Spinal cord (tissue), 10 donors: ENCODE data around the gene SYT7. TPM values are rescaled to one million over a fixed set of nuclear protein-coding genes. Genes with fewer than 3 reads are reported as not detected.

Experiments used
- DNase-seq, 6 donors: peaks; one replicate each; pipeline versions ENCODE4 v3.0.0 to v3.0.0-alpha.2; 2013 to 2015; ENCODE audit warnings: low spot score in 6 of 6, low read depth in 4 of 6
- H3K27ac ChIP-seq: one replicate; pipeline ENCODE4 v1.5.1; 2013; ENCODE audit warnings: low read depth, low read length, control low read depth
- H3K27me3 ChIP-seq: one replicate; pipeline ENCODE4 v1.6.1; 2013; ENCODE audit warnings: low read length; ENCODE audit not compliant: control insufficient read depth, insufficient read depth
- H3K36me3 ChIP-seq: one replicate; pipeline ENCODE4 v1.6.1; 2013; ENCODE audit warnings: low read length; ENCODE audit not compliant: control insufficient read depth, insufficient read depth
- H3K4me1 ChIP-seq: one replicate; pipeline ENCODE4 v1.6.1; 2013; ENCODE audit warnings: low read length; ENCODE audit not compliant: control insufficient read depth, insufficient read depth
- H3K4me3 ChIP-seq: one replicate; pipeline ENCODE4 v1.5.1; 2013; ENCODE audit warnings: low read depth, low read length, control low read depth
- H3K9me3 ChIP-seq: one replicate; pipeline ENCODE4 v1.6.1; 2013; ENCODE audit warnings: low read length; ENCODE audit not compliant: control insufficient read depth, insufficient read depth
- WGBS: methylation state at CpG from one replicate; pipeline ENCODE4 v1.1.5; 2013; ENCODE audit warnings: missing lambda C conversion rate; ENCODE audit not compliant: insufficient coverage; 5-methylcytosine and 5-hydroxymethylcytosine counted together
- polyA plus RNA-seq, 2 donors: library from polyadenylated mRNA; unstranded; fragments of 120-200 nt; gene quantifications; one replicate each; pipeline ENCODE4 v1.2.1, GENCODE V29; 2013; ENCODE audit not compliant: insufficient read length in 2 of 2
- total RNA-seq, 2 donors: library from RNA; depleted of rRNA in 1 of 2; stranded (reverse); fragments of 120-200 nt in 1 of 2; fragments of >200 nt in 1 of 2; gene quantifications; one replicate each; pipeline versions ENCODE4 v1.2.3 to v1.2.4, GENCODE V29; 2013 to 2014
- donor health status: healthy.

SYT7 gene
- total and polyA plus RNA-seq, 4 donors: 9.8 to 57.7 (median 41.3) TPM

DNA sequence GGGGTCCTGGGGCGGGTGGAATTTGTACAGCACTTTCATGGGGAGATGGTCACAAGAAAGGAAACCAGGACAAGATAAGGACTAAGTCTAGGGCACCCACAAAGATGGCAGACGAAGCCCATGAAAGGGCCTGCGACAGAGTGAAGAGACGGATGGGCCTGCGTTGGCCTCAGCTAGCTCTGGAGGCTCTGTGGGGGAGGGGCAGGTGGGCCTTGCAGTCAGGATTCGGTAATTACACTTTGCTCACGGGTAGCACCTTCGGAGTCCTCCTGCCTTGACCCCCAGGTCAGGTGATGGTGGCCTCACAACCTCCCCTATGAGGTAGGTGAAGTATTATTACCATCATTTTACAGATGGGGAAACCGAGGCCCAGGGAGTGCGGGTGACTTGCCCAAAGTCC lies 65.2 kb downstream of the SYT7 start:
- Histone ChIP-seq H3K27me3 (peaks cover 2% of the 10 kb centered on the region), H3K4me3 (no peak overlapping the region), H3K9me3 (no peaks in the 10 kb centered on the region), H3K27ac (no peak overlapping the region), H3K36me3 (peaks cover 26% of the 10 kb centered on the region), H3K4me1 (peaks cover 54% of the 10 kb centered on the region)
- no peak for DNase-seq
- 64% methylated on average over 7 of the region's 10 CpGs for WGBS

DNA sequence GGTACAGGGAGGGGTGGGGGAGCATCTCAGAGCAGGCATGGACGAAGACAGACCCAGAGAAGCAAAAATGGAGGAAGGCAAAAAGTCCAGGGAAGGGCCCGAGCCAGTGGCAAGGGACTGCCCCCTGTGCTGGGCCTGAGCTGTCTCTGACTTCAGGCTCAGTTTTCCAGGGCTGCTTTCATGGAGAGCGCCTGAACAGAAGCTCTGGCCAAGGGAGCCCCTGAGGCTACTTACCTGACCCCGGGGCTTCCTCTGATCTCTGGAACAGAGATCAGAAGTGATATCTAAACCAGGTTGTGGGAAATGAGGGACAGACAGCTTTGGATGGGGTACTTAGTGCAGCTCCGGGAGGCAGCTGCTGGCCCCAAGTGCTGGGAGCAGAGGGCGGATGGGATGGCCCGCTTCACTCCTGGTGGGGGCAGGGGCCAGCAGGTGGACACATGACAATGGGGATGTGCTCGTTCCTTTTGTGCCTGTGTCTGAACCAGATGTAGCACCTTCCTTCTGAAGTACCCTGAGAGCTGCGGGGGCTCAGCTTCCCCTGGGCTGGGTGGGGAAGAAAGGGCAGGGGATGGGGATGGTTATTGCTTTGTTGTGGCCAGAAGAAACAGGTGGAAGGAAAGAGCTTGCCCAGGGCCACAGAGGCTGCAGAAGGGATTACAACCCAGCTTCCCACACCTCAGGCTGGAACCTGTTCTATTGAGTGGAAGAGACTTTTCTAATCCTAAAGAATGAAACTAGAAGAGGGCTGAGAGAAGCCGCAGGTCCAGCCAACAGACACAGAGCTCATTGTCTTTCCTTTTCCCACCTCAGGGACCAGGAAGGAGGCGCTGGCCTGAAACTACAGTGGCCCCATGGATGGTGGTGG lies 66.6 kb downstream of the SYT7 start:
- 65% methylated on average over 8 of the region's 11 CpGs for WGBS
- no peak overlapping the region for H3K27ac ChIP-seq
- no peak for DNase-seq
- H3K4me3 ChIP-seq: no peak overlapping the region
- H3K4me1 ChIP-seq: peaks cover 67% of the 10 kb centered on the region
- H3K9me3 ChIP-seq: no peaks in the 10 kb centered on the region
- peaks cover 10% of the 10 kb centered on the region for H3K27me3 ChIP-seq
- H3K36me3 ChIP-seq: peaks cover 31% of the 10 kb centered on the region

DNA sequence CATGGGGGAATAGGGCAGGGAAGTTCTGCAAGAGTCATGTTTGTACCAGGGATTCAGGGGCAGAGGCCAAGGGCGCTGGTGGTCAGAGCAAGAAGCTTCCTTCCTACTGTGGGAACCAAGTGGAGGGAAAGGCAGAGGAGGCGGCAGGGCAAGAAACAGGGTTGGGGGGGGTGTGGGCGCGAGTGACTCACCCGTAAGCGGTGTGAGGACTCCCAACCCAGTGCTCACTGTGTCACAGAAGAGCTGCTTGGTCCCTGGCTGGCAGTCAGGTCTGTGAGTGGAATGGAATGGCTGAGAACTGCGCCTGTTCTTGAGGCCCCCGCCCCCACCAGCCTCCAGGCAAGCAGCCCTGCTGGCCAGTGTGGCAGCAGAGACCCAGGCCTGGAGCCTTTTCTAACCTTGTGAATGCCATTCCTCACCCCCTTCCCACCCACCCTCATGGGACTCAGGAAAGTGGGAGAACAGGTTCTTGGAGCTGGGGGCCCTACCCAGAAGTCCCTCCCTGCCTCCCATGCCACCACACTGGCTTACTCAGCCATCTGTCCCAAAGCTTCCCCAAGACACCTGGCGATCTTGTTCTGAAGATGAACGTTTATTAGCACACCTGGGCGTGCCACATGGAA lies 67.6 kb downstream of the SYT7 start:
- H3K27ac ChIP-seq: no peak overlapping the region
- H3K9me3 ChIP-seq: no peaks in the 10 kb centered on the region
- 78% methylated on average over 8 of the region's 11 CpGs for WGBS
- H3K27me3 ChIP-seq: peaks cover 12% of the 10 kb centered on the region
- peaks cover 24% of the 10 kb centered on the region for H3K36me3 ChIP-seq
- DNase-seq: no peak
- no peak overlapping the region for H3K4me3 ChIP-seq
- H3K4me1 ChIP-seq: peaks cover 72% of the 10 kb centered on the region

DNA sequence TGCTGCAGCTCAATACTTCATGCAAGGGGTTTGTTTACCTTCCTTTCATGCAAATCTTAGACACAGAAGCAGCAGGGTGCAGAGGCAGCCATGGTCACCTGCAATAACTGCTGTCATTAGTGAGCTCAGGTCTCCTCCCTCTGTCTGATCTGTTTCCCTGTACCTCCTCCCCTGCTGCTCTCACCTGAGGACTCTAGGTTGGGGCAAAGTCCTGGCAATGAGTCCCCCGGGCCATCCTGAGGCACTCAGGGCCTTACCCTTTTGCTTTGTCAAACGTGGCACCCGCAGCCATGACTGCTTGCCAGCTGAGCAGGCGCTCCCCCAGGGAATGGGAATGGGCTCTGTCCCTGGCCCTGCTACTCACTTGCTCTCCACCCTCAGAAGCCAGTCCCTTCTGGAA lies 68.4 kb downstream of the SYT7 start:
- 58% methylated on average over 4 of the region's 4 CpGs for WGBS
- no peak overlapping the region for H3K27ac ChIP-seq
- H3K4me1 ChIP-seq: peaks cover 81% of the 10 kb centered on the region

DNA sequence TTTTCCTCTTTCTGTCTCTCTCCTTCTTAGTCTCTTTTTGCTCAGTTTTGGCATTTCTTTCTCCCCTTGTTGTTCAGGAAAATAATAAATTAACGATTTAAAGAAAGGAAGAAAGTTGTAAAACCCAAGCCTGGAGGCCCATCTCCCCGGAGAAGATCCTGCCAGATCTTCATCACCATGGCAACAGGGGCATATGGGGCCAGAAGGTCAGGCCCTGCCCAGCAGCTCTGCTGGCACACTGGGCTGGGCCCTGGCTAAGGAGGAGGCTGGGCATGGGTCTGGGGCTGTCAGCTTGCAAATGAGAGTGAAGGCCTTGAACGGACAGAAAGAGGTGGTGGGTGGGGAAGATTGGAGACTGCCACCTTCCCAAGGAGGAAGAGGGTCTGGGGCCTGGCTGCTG lies 69.5 kb downstream of the SYT7 start:
- Histone ChIP-seq H3K27me3 (peaks cover 22% of the 10 kb centered on the region), H3K4me3 (no peak overlapping the region), H3K9me3 (no peaks in the 10 kb centered on the region), H3K27ac (peak overlapping the region; percentile 73), H3K36me3 (peaks cover 19% of the 10 kb centered on the region), H3K4me1 (peaks cover 77% of the 10 kb centered on the region)
- 24% methylated on average over 2 of the region's 3 CpGs for WGBS
- DNase-seq: peak in 2 of 6 donors; percentile 48 to 62

More for the DNA sequence above, 68.4 kb downstream of the SYT7 start:
- DNase-seq: no peak
- Histone ChIP-seq H3K27me3 (peaks cover 19% of the 10 kb centered on the region), H3K4me3 (no peak overlapping the region), H3K9me3 (no peaks in the 10 kb centered on the region), H3K36me3 (peaks cover 19% of the 10 kb centered on the region)

DNA sequence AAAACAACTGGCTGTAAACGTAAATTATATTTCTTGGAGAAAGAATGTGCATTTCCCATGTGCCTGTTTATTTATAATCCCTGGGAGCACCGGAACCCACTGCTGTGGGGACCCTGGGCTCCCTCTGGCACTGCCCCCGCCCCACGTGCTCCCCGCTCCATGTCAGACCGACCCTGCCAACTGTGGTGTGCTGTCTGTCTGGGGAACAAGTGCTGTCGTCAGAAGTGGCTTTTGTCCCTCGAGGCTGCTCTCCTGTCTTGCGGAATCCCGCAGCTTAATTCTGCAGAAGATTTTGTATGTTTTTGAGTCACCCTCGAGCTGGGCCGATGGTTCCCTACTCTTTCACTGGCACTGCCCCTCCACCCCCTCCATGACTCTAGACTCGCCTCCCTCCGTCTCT lies 69.9 kb downstream of the SYT7 start:
- H3K4me3 ChIP-seq: no peak overlapping the region
- peak overlapping the region; percentile 73 for H3K27ac ChIP-seq
- WGBS: 26% methylated on average over 8 of the region's 14 CpGs
- H3K27me3 ChIP-seq: peaks cover 24% of the 10 kb centered on the region
- H3K9me3 ChIP-seq: no peaks in the 10 kb centered on the region
- DNase-seq: peak in 1 of 6 donors; percentile 36
- peaks cover 77% of the 10 kb centered on the region for H3K4me1 ChIP-seq
- peaks cover 17% of the 10 kb centered on the region for H3K36me3 ChIP-seq

DNA sequence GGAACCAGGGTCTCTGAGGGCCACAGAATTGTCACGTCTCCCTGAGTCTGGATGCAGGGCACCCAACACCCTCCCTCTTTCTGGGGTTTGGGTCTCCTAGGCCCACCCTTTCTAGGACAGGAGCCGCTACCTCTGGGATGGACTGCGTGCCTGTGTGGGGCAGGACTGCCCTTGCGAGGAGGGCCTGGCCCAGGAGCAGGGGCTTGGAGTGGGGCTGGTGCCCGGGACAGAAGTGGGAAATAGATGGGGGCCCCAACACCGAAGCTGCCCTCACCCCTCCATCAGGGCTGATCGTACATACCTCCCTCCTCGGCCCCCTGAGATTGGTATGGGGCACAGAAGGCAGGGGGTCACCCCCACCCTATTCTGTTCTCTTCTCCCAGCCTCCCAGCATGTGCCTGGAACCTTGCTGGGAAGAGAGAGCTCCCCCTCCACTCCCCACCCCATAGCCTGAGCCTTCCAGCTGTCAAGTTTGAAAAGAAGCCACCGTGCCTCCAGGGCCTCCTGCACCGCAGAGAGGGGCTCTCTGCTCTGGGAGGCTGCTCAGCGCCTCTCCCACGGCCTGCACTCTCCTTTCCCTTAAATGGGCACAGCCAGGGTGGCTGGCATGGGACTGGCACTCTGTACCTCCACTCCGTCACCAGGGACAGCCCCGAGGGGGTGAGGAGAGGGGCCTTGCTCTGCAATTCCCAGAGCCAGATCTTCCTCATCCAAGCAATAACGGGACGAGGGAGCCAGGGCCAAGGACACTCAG lies 70.5 kb downstream of the SYT7 start:
- Histone ChIP-seq H3K4me1 (peaks cover 78% of the 10 kb centered on the region), H3K9me3 (no peaks in the 10 kb centered on the region), H3K4me3 (peak overlapping the region; percentile 5), H3K27ac (peak overlapping the region; percentile 73), H3K27me3 (peaks cover 25% of the 10 kb centered on the region), H3K36me3 (peaks cover 12% of the 10 kb centered on the region)
- DNase-seq: no peak
- WGBS: 58% methylated on average over 7 of the region's 16 CpGs

DNA sequence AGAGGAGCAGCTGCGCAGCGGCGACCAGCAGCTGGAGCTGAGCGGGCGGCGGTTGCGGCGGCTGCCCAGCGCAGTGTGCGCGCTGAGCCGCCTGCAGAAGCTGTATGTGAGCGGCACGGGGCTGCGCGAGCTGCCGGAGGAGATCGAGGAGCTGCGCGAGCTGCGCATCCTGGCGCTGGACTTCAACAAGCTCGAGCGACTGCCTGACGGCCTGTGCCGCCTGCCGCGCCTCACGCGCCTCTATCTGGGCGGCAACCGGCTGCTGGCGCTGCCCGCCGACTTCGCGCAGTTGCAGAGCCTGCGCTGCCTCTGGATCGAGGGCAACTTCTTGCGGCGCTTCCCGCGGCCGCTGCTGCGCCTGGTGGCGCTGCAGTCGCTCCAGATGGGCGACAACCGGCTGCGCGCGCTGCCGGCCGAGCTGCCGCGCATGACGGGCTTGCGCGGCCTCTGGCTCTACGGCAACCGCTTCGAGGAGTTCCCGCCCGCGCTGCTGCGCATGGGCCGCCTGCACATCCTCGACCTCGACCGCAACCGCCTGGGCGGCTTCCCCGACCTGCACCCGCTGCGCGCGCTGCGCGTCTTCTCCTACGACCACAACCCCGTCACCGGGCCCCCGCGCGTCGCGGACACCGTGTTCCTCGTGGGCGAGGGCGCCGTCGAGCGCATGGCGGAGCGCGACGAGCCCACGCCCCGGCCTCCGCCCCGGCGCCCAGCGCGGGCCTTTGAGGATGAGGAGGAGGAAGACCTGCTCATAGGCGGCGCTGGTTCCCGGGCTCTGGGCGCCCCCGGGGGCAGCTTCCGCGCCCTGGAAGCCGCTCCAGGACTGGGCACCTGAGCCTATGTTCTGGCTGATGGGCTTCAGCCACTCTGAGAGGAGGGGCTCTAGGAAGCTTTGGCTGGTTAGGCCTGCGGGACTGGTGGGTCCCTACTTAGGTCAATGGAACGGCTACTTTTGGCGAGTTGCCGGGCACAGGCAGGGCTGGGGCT lies 71.5 kb downstream of the SYT7 start:
- Histone ChIP-seq H3K9me3 (no peaks in the 10 kb centered on the region), H3K27me3 (peaks cover 25% of the 10 kb centered on the region), H3K27ac (no peak overlapping the region), H3K4me3 (peak overlapping the region; percentile 35), H3K4me1 (peaks cover 77% of the 10 kb centered on the region), H3K36me3 (peaks cover 12% of the 10 kb centered on the region)
- WGBS: 4% methylated on average over 117 of the region's 117 CpGs
- peak in 2 of 6 donors; percentile 92 to 93 for DNase-seq
